Neural progenitor cell (in vitro differentiated cells): Measurements from ENCODE around the gene WDR54. TPM values are rescaled to one million over a fixed set of nuclear protein-coding genes. Genes with fewer than 3 reads are reported as not detected.

ENCODE experiments used
- DNase-seq: peaks from one replicate; pipeline ENCODE4 v3.0.0-alpha.2; 2016; ENCODE audit warnings: low spot score
- H2AFZ ChIP-seq: fragments of 200-600 bp; sonication (generic); replicated peaks from 2 replicates; pipeline ENCODE4 v1.6.1; 2016; ENCODE audit warnings: antibody characterized with exemption
- H3F3A ChIP-seq: fragments of 200-600 bp; sonication (generic); 2 replicates; pipeline ENCODE4 v1.6.1; 2016; ENCODE audit warnings: antibody characterized with exemption, low read depth
- H3K27ac ChIP-seq: fragments of 200-600 bp; sonication (generic); 2 replicates; pipeline ENCODE4 v1.5.1; 2016; ENCODE audit warnings: mild to moderate bottlenecking
- H3K27me3 ChIP-seq: fragments of 200-600 bp; sonication (generic); 2 replicates; pipeline ENCODE4 v1.6.1; 2016; ENCODE audit warnings: mild to moderate bottlenecking, moderate library complexity
- H3K36me3 ChIP-seq: fragments of 200-600 bp; sonication (generic); 2 replicates; pipeline ENCODE4 v1.5.1; 2016
- H3K4me1 ChIP-seq: fragments of 200-600 bp; sonication (generic); 2 replicates; pipeline ENCODE4 v1.6.1; 2016; ENCODE audit warnings: mixed run types
- H3K4me2 ChIP-seq: fragments of 200-600 bp; sonication (generic); 2 replicates; pipeline ENCODE4 v1.6.1; 2016
- H3K4me3 ChIP-seq: fragments of 200-600 bp; sonication (generic); 2 replicates; pipeline ENCODE4 v1.5.1; 2016
- H3K79me2 ChIP-seq: fragments of 200-600 bp; sonication (generic); 2 replicates; pipeline ENCODE4 v1.6.1; 2016; ENCODE audit warnings: low read depth
- H3K9ac ChIP-seq: fragments of 200-600 bp; sonication (generic); 2 replicates; pipeline ENCODE4 v1.6.1; 2016
- H3K9me3 ChIP-seq: fragments of 200-600 bp; sonication (generic); 2 replicates; pipeline ENCODE4 v1.5.1; 2016; ENCODE audit warnings: low read depth
- H4K20me1 ChIP-seq: fragments of 200-600 bp; sonication (generic); 2 replicates; pipeline ENCODE4 v1.6.1; 2016; ENCODE audit warnings: low read depth
- H3K27ac Mint-ChIP-seq: 3 replicates; pipeline ENCODE4 v1.8.0; 2021; ENCODE audit warnings: mixed read lengths
- H3K27me3 Mint-ChIP-seq: 2 replicates; pipeline ENCODE4 v1.8.0; 2022; ENCODE audit warnings: low read depth, mild to moderate bottlenecking, inconsistent platforms, moderate library complexity, mixed read lengths; ENCODE audit not compliant: insufficient read depth
- H3K36me3 Mint-ChIP-seq: 3 replicates; pipeline ENCODE4 v1.8.0; 2021; ENCODE audit warnings: mixed read lengths
- H3K4me1 Mint-ChIP-seq: 3 replicates; pipeline ENCODE4 v1.8.0; 2021; ENCODE audit warnings: mixed read lengths
- H3K4me3 Mint-ChIP-seq: 3 replicates; pipeline ENCODE4 v1.8.0; 2021; ENCODE audit warnings: mild to moderate bottlenecking, moderate library complexity, mixed read lengths
- H3K9me3 Mint-ChIP-seq: 3 replicates; pipeline ENCODE4 v1.8.0; 2020; ENCODE audit warnings: mixed read lengths
- CTCF ChIP-seq: fragments of 200-600 bp; sonication (generic); IDR thresholded peaks from 2 replicates; pipeline ENCODE4 v1.5.1; 2017; ENCODE audit warnings: antibody characterized with exemption, mild to moderate bottlenecking
- EZH2 ChIP-seq: fragments of 200-600 bp; sonication (generic); IDR thresholded peaks from 2 replicates; pipeline ENCODE4 v1.6.1; 2017; ENCODE audit warnings: antibody characterized with exemption, mild to moderate bottlenecking, moderate library complexity
- EZH2phosphoT487 ChIP-seq: fragments of 200-600 bp; sonication (generic); IDR thresholded peaks from 2 replicates; pipeline ENCODE4 v1.6.1; 2017; ENCODE audit warnings: antibody characterized with exemption
- total RNA-seq: library from RNA; depleted of rRNA; stranded (reverse); fragments of >200 nt; gene quantifications from 2 replicates; pipeline ENCODE4 v1.2.3, GENCODE V29; 2015; ENCODE audit warnings: low replicate concordance

WDR54 gene
- total RNA-seq, 1 donor from 2014 or later = 88.1 TPM

- Histone ChIP-seq H3K4me2 (peak overlapping the region; percentile 85), H3K9ac (no peak overlapping the region), H3K9me3 (no peaks in the 10 kb centered on the region), H4K20me1 (peaks cover 31% of the 10 kb centered on the region), H2AFZ (no peak overlapping the region), H3K27me3 (no peaks in the 10 kb centered on the region), H3F3A (peaks cover 20% of the 10 kb centered on the region), H3K79me2 (peaks cover 52% of the 10 kb centered on the region), H3K4me1 (peaks cover 32% of the 10 kb centered on the region), H3K27ac (peak overlapping the region; percentile 63), H3K36me3 (no peaks in the 10 kb centered on the region), H3K4me3 (peak overlapping the region; percentile 48)
- Mint-ChIP-seq H3K27me3 (no peaks in the 10 kb centered on the region), H3K4me3 (peak overlapping the region; percentile 90), H3K27ac (peak overlapping the region; percentile 91), H3K36me3 (peaks cover 29% of the 10 kb centered on the region), H3K9me3 (no peaks in the 10 kb centered on the region), H3K4me1 (peaks cover 29% of the 10 kb centered on the region)
- TF ChIP-seq EZH2 (no peak), EZH2phosphoT487 (no peak)
- no peak for DNase-seq
Observed at GRCh38 chr2:74373985-74374384, 47.5 kb upstream of the WDR54 start.

- no peak for TF ChIP-seq EZH2
- TF ChIP-seq EZH2phosphoT487 = no peak
- no peak for TF ChIP-seq CTCF
- Histone ChIP-seq H3K79me2 (peaks cover 59% of the 10 kb centered on the region), H3K36me3 (no peaks in the 10 kb centered on the region), H3K27ac (peak overlapping the region; percentile 63), H3K4me1 (peaks cover 38% of the 10 kb centered on the region), H3K4me3 (peak overlapping the region; percentile 48), H3K27me3 (no peaks in the 10 kb centered on the region), H3K4me2 (peak overlapping the region; percentile 85), H2AFZ (peak overlapping the region; percentile 46), H4K20me1 (peaks cover 37% of the 10 kb centered on the region), H3F3A (peaks cover 23% of the 10 kb centered on the region), H3K9ac (no peak overlapping the region), H3K9me3 (no peaks in the 10 kb centered on the region)
- peak overlapping the region; percentile 90 for H3K4me3 Mint-ChIP-seq
- no peaks in the 10 kb centered on the region for H3K9me3 Mint-ChIP-seq
- H3K27ac Mint-ChIP-seq = peak overlapping the region; percentile 91
- H3K27me3 Mint-ChIP-seq = no peaks in the 10 kb centered on the region
- peaks cover 33% of the 10 kb centered on the region for H3K4me1 Mint-ChIP-seq
- DNase-seq = peak; percentile 93
- H3K36me3 Mint-ChIP-seq = peaks cover 25% of the 10 kb centered on the region
Observed at GRCh38 chr2:74374509-74375205, 46.9 kb upstream of the WDR54 start.

GRCh38 chr2:74375838-74376237, 45.7 kb upstream of the WDR54 start:
- TF ChIP-seq EZH2 (no peak), EZH2phosphoT487 (no peak), CTCF (no peak)
- H3K27me3 Mint-ChIP-seq = no peaks in the 10 kb centered on the region
- peaks cover 44% of the 10 kb centered on the region for H3K4me1 Mint-ChIP-seq
- peaks cover 15% of the 10 kb centered on the region for H3K36me3 Mint-ChIP-seq
- H3F3A ChIP-seq = peaks cover 28% of the 10 kb centered on the region
- no peak overlapping the region for H3K9ac ChIP-seq
- no peaks in the 10 kb centered on the region for H3K9me3 Mint-ChIP-seq
- peaks cover 49% of the 10 kb centered on the region for H4K20me1 ChIP-seq
- H3K4me3 ChIP-seq = no peak overlapping the region
- H2AFZ ChIP-seq = no peak overlapping the region
- peaks cover 64% of the 10 kb centered on the region for H3K79me2 ChIP-seq
- peak overlapping the region; percentile 37 for H3K27ac Mint-ChIP-seq
- no peak for DNase-seq
- peaks cover 48% of the 10 kb centered on the region for H3K4me1 ChIP-seq
- H3K9me3 ChIP-seq = no peaks in the 10 kb centered on the region
- H3K27ac ChIP-seq = no peak overlapping the region
- H3K27me3 ChIP-seq = no peaks in the 10 kb centered on the region
- peak overlapping the region; percentile 65 for H3K4me3 Mint-ChIP-seq
- no peak overlapping the region for H3K4me2 ChIP-seq
- H3K36me3 ChIP-seq = no peaks in the 10 kb centered on the region

GRCh38 chr2:74378007-74378406, 43.5 kb upstream of the WDR54 start:
- peaks cover 42% of the 10 kb centered on the region for H3K4me1 Mint-ChIP-seq
- H3K4me1 ChIP-seq = peaks cover 49% of the 10 kb centered on the region

More at GRCh38 chr2:74378007-74378406, 43.5 kb upstream of the WDR54 start:
- H3K4me3 ChIP-seq = no peak overlapping the region
- H4K20me1 ChIP-seq = peaks cover 56% of the 10 kb centered on the region
- no peak overlapping the region for H3K4me2 ChIP-seq
- H3K27me3 ChIP-seq = no peaks in the 10 kb centered on the region
- peaks cover 13% of the 10 kb centered on the region for H3K36me3 Mint-ChIP-seq
- no peak overlapping the region for H3K9ac ChIP-seq
- no peak for TF ChIP-seq EZH2phosphoT487
- no peak for TF ChIP-seq EZH2
- H3K36me3 ChIP-seq = no peaks in the 10 kb centered on the region
- peaks cover 2% of the 10 kb centered on the region for H3K27me3 Mint-ChIP-seq
- H3K4me3 Mint-ChIP-seq = no peak overlapping the region
- peaks cover 28% of the 10 kb centered on the region for H3F3A ChIP-seq
- no peaks in the 10 kb centered on the region for H3K9me3 Mint-ChIP-seq
- H3K27ac Mint-ChIP-seq = no peak overlapping the region
- H3K79me2 ChIP-seq = peaks cover 67% of the 10 kb centered on the region
- no peak overlapping the region for H3K27ac ChIP-seq
- H3K9me3 ChIP-seq = no peaks in the 10 kb centered on the region
- no peak for DNase-seq
- H2AFZ ChIP-seq = no peak overlapping the region
